ENCODE measurements around the gene DENND2A.
"Not testable (repeated sequence)": the region's sequence is repeated elsewhere in the genome, so short reads cannot be mapped to it uniquely, and the experiment has no call there.

The DENND2A gene

GRCh38 chr7:140644761-140645160 is 4.1 kb upstream of the DENND2A start:
- DNase-seq: not testable (repeated sequence)

GRCh38 chr7:140643416-140643815 is 2.8 kb upstream of the DENND2A start:
- DNase-seq: no peak

GRCh38 chr7:140641524-140642195 is 1.0 kb upstream of the DENND2A start:
- no peak for DNase-seq

GRCh38 chr7:140640060-140640637 is 464 bp downstream of the DENND2A start:
- DNase-seq: peak; percentile 74

GRCh38 chr7:140639366-140640053 is 1.1 kb downstream of the DENND2A start:
- peak; percentile 61 for DNase-seq

GRCh38 chr7:140638173-140638791 is 2.3 kb downstream of the DENND2A start:
- DNase-seq: peak; percentile 90

GRCh38 chr7:140637400-140637799 is 3.2 kb downstream of the DENND2A start:
- no peak for DNase-seq

GRCh38 chr7:140635816-140636215 is 4.8 kb downstream of the DENND2A start:
- DNase-seq: no peak

- DNase-seq: no peak
These were observed 5.3 kb downstream of the DENND2A start for GRCh38 chr7:140635345-140635744.

- no peak for DNase-seq
These were observed 9.0 kb downstream of the DENND2A start for GRCh38 chr7:140631602-140632001.

GRCh38 chr7:140631021-140631420 is 9.6 kb downstream of the DENND2A start:
- no peak for DNase-seq

- peak; percentile 99 for DNase-seq
These were observed 14.4 kb downstream of the DENND2A start for GRCh38 chr7:140625908-140626868.

- not testable (repeated sequence) for DNase-seq
These were observed 15.4 kb downstream of the DENND2A start for GRCh38 chr7:140625192-140625558.

GRCh38 chr7:140624392-140625191 is 16.0 kb downstream of the DENND2A start:
- peak; percentile 93 for DNase-seq

- DNase-seq: peak; percentile 85
These were observed 16.6 kb downstream of the DENND2A start for GRCh38 chr7:140623980-140624379.

- DNase-seq: no peak
These were observed 19.1 kb downstream of the DENND2A start for GRCh38 chr7:140621401-140622021.

- DNase-seq: not testable (repeated sequence)
These were observed 20.6 kb downstream of the DENND2A start for GRCh38 chr7:140619915-140620510.

GRCh38 chr7:140619176-140619575 is 21.4 kb downstream of the DENND2A start:
- no peak for DNase-seq

- DNase-seq: no peak
These were observed 22.3 kb downstream of the DENND2A start for GRCh38 chr7:140618306-140618705.

GRCh38 chr7:140617081-140617480 is 23.5 kb downstream of the DENND2A start:
- no peak for DNase-seq

GRCh38 chr7:140616328-140616727 is 24.3 kb downstream of the DENND2A start:
- no peak for DNase-seq

Measured in islet precursor cell (in vitro differentiated cells).